HG03196 (cell line): ENCODE measurements around the gene BRSK1.

Source experiments
- ATAC-seq: cut with Tn5 transposase; IDR thresholded peaks from one replicate; pipeline ENCODE4 v1.9.1; 2021; ENCODE audit not compliant: unreplicated experiment

The BRSK1 gene

GRCh38 chr19:55253842-55254624 lies 29.8 kb upstream of the BRSK1 start:
- ATAC-seq: peak; percentile 37

DNA sequence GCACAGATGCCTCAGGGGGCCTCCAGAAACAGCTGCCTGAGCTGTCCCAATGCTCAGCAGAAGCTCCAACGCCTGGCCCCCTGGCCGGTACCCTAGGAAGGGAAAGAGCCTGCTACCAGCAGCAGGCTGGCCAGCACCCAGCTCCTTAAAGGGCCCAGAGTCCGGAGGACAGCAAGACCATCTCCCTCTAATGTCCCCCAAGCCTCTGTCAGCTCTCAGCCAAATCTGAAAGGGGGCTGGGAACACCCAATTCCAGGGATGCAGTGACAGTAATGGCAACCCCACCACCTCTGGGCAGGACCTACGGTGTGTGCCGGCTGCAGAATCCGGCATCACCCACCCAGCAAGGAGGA lies 29.2 kb upstream of the BRSK1 start:
- ATAC-seq: no peak

GRCh38 chr19:55255618-55256423 lies 28.0 kb upstream of the BRSK1 start:
- no peak for ATAC-seq

- no peak for ATAC-seq
These were observed 27.0 kb upstream of the BRSK1 start for GRCh38 chr19:55256562-55257460.

- ATAC-seq: no peak
These were observed 26.1 kb upstream of the BRSK1 start for GRCh38 chr19:55257461-55258420.

GRCh38 chr19:55258476-55258827 lies 25.3 kb upstream of the BRSK1 start:
- peak; percentile 4 for ATAC-seq

- peak; percentile 71 for ATAC-seq
These were observed 24.8 kb upstream of the BRSK1 start, which contains the start of gene PPP6R1 for GRCh38 chr19:55258828-55259539. Gene PPP6R1, minus strand, starts transcription at chr19:55259017. Its CDS starts 11,914 bp downstream, at chr19:55247103.

GRCh38 chr19:55259540-55260210 lies 24.1 kb upstream of the BRSK1 start:
- ATAC-seq: no peak

GRCh38 chr19:55261671-55262126 lies 22.1 kb upstream of the BRSK1 start:
- ATAC-seq: no peak

- ATAC-seq: no peak
These were observed 21.4 kb upstream of the BRSK1 start for GRCh38 chr19:55262359-55262758.

DNA sequence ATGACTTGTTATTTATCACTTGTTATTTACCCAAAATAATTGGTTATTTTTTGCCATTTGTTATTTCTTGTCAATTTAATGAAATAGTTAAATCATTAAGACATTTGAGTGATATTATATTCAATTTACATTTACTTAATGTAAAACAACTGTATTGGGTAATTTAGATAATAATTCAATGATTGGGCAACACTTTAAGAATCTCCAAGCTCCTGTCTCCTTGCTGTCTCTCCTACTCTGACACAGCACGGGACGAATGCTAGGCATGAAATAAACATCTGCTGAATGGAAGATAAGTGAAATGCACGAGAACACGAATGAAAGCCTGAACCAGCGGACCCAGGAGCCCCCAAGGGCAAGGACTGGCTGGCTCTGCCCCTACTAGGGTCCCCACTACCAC lies 19.3 kb upstream of the BRSK1 start:
- no peak for ATAC-seq

GRCh38 chr19:55265173-55265572 lies 18.6 kb upstream of the BRSK1 start:
- ATAC-seq: no peak

DNA sequence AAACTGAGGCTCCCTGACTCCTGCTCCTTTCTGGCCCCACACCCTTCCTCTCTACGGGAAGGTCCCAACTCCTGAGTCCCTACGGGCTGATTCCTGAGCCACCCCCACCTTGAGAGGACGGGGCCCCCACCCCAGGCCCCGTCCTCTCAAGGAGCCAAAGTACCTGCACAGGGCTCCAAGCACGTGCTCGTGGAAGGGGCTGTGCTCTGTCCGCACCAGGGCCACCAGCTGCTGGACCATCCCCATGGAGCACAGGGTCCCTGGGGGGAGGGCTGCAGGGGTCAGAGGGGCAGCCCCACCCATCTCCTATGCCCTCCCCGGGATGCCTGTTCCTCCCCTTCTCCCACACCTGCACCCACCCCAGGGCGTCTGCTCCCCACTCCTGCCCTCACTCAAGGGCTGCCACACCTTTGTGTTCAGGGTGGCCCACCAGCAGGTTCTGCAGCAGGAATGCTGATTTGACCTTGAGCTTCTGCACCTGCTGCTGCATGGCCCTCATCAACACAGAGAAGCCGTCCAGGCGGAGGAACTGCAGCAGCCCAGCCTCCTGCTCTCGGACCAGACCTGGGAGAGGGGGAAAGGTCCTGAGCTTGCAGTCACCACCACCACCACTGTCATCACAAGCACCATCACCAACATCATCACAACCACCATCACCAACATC lies 17.9 kb upstream of the BRSK1 start:
- no peak for ATAC-seq

DNA sequence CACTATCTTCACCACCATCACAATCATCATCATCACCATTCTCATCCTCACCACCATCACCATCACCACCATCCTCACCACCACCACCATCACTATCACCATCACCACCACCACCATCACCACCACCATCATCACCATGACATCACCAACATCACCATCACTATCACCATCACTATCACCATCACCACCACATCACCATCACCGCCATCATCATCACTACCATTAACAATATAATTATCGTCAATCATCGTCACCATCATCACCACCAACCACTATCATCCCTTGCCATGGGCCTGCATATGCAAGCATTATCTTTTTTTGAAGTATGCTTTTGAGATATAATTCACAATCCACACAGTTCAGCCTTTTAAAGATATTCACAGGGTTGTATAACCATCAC lies 17.4 kb upstream of the BRSK1 start:
- no peak for ATAC-seq

DNA sequence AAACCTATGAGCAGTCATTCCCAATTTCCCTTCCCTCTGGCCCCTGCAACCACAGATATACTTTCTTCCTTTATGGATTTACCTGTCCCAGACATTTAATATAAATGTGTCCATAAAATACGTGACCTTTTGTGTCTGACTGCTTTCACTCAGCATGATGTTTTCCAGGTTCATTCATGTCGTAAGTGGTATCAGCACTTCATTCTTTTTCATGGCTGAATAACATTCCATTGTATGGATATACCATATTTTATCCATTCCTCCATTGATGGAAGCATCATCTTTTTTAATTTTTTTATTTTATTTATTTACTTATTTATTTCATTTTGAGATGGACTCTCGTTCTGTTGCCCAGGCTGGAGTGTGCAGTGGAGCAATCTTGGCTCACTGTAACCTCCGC lies 17.0 kb upstream of the BRSK1 start:
- ATAC-seq: no peak

DNA sequence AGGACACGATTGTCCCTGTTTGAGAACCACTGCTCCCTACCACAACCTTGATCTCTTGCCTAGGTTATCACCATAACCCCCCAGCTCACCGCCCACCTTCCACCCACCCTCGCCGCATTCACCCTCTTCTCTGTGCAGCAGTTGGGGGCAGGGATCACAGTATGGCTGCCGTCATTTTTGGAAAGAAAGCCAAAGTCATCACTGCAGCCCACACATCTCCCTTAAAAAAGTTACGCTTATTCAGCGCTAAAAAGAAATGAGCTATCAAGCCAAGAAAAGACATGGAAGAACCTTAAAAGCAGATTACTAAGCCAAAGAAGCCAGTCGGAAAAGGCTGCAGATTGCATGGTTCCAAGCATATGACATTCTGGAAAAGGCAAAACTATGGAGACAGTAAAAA lies 14.5 kb upstream of the BRSK1 start:
- no peak for ATAC-seq

GRCh38 chr19:55270172-55270942 lies 13.4 kb upstream of the BRSK1 start:
- ATAC-seq: no peak

GRCh38 chr19:55272142-55272541 lies 11.7 kb upstream of the BRSK1 start:
- ATAC-seq: no peak
